Activated CD4-positive, alpha-beta T cell treated with anti-CD3 and anti-CD28 coated beads, Interleukin-2, Interleukin-4, amounts not matched to agents 100 ng/mL and 50 ng/mL, durations not matched to agents 16 hours and 8 hours (primary cell): ENCODE results near the gene KRTAP10-8.
"Not testable (repeated sequence)": the region's sequence is repeated elsewhere in the genome, so short reads cannot be mapped to it uniquely, and the experiment has no call there.

Experiments used
- DNase-seq: peaks from one replicate; pipeline ENCODE4 v3.0.0-alpha.2; 2020; ENCODE audit warnings: low spot score

KRTAP10-8 gene

DNA sequence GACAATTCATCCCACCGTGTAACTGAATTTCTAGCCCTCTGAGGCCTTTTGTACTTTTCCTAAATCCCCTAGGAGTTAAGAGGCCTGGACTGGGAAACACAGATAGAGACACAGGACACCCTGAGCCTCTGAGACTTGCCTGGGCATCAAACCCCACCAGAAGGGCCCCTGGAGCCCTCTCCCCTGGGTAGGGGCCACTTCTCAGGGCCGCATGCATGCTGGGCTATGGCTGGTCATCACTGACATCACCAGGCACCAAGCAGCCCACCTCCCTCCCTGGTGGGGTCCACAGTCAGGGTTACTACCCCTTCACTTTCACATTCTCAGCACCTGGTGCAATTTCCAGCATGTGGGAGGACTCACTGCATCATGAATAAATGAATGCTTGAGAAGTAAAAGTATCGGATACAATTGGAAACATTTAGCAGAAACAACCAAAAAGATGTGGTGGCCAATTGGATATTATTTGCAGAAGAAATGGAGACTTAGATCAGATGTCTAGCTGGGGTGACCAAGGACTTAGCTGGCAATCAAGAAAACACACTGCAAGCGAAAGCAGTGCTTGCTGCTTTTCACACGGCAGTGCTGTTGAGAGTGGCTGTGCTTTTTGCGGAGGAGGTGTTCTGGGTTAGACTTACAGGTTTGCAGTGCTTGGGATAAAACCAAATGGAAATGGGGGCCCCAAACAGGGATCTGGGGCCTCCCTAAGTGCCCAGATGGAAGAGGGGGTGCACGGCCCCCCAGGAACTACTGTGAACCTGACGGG is 12.4 kb upstream of the KRTAP10-8 start:
- no peak for DNase-seq

GRCh38 chr21:44600118-44600978 is 11.5 kb upstream of the KRTAP10-8 start, which contains the start of gene KRTAP10-7:
KRTAP10-7 (plus strand) TSS chr21:44600597; CDS start chr21:44600622, 25 bp downstream.
- not testable (repeated sequence) for DNase-seq

GRCh38 chr21:44601091-44601490 is 10.8 kb upstream of the KRTAP10-8 start:
- DNase-seq = not testable (repeated sequence)

DNA sequence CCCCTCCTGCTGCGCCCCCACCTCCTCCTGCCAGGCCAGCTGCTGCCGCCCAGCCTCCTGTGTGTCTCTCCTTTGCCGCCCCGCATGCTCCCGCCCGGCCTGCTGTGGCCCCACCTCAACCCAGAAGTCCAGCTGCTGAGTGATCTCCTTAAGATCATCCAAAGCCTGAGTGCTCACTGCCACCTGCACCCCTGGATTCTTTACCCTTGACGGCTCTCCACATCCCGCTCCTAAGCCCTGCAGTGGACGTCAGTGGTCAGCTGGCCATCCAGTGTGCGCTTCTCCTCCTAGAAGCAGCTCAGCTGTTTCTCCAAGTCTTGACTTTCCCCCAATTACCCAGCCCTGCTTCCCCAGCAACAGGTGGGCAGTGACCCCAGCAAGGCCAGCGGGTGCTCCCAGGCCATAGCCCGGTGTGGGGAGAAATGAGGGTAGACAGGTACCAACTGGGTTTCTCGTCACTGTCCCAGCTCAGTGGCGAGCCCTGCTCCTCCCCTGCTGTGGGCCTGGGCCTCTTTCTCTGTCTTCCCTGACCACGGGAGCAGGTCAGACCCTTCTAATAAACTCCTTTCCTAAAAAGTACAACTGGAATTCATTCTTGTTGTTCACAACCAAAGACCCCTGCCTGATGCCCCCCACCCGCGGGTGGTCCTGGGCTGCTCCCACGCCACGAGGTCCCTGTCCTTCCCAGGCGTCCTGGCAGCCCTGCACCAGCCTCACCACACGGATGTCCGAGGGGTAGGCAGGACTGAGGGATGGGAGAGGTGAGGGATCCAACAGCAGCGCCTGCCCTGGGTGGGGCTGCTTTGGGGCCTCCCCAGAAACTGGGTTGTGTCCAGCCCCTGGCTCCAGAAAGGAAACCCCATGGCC is 10.1 kb upstream of the KRTAP10-8 start:
- no peak for DNase-seq

- DNase-seq = no peak
Observed at GRCh38 chr21:44602463-44602850, 9.4 kb upstream of the KRTAP10-8 start.

DNA sequence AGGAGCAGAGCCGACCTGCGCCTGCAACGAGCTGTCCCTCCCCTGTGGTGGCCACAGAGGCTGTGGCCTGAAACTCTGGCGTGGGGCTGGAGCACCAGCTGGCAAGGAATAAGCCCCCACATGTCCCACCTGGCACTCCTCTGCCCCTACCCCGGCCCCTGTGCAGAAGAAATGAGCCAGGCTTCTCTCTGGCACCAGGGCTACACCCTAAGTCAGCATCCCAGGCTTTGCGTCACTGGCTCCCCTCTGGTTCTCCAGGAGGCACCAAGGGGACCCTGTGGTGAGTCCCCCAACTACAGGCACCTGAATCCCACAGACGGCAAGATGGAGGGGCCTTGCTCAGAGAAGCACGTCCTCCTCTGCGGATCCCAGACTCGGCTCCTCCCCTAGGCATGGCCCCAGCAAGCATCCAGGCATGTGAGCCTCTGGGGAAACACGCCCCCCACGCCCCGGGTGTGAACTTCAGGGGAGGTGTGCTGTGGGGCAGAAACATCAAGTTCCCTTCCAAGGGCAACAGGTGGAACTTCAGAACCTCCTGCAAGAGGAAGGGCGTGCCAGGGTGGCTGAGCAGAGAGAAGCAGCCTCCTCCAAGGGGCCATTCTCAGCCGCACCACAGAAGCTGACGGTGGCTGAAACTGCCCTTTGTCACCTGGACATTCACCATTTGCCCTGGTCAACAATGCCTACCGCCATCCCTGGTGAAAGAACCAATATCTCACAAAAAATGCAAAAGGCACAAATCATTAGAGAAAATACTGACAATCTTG is 8.6 kb upstream of the KRTAP10-8 start:
- DNase-seq = no peak

DNA sequence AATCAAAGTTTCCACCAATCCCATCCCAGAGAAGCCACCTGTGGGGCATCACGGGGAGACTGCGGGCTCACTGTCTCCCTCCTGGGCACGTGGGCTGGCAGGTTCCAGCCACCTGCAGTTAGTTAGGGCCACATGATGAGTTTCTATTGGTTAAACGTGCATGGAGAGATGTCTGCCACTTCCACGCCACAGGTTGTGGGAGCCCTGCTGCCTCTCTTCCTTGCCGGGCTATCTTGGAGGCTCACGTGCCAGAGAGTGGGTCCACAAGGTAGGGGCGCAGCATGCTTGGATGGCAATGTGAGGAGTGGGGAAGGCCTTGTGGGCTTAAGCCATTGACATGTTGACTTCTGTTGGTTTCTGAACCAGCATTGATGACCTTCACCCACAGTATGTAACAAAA is 8.0 kb upstream of the KRTAP10-8 start:
- no peak for DNase-seq

DNA sequence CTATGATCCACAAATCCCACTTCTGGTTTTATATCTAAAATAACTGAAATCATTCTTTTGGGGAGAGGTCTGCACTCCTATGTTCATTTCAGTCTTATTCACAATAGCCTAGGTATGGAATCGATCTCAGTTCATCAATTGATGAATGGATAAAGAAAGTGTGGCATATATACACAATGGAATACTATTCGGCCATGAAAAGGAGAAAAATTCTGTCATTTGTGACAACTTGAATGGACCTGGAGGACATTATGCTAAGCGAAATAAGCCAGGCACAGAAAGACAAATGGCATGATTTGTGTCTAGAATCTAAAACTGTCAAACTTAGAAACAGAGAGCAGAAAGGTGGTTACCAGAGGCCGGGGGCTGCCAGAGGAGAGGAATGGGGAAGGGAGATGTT is 5.4 kb upstream of the KRTAP10-8 start:
- no peak for DNase-seq

DNA sequence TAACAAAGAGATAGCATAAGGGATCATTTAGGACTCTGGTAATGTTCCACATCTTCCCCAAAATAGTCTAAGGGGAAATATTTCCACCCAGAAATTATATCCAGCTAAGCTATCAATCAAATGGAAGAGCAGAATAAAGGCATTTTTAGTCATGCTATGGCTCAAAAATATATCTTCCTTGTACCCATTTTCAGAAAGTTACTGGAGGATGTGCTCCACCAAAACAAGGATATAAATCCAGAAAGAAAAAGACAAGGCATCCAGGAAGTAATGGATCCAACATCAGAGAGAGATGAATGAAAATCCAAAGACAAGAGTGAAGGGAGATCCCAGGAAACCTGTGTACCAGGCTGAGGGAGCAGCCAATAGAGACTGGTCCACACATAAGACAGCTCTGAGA is 2.7 kb upstream of the KRTAP10-8 start:
- no peak for DNase-seq

DNA sequence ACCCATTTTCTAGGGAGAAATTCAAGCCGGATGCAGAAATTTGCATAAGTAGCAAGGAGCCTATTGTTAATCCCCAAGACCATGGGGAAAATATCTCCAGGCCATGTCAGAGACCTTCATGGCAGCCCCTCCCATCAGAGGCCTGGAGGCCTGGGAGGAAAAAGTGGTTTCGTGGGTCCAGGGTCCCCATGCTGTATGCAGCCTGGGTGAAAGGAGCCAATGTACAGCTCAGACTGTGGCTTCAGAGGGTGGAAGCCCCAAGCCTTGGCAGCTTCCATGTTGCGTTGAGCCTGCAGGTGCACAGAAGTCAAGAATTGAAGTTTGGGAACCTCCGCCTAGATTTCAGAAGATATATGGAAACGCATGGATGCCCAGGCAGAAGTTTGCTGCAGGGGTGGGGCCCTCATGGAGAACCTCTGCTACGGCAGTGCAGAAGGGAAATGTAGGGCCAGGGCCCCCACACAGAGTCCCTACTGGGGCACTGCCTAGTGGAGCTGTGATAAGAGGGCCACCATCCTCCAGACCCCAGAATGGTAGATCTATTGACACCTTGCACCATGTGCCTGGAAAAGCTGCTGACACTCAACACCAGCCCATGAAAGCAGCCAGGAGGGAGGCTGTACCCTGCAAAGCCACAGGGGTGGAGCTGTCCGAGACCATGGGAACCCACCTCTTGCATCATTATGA is 1.6 kb upstream of the KRTAP10-8 start:
- DNase-seq = not testable (repeated sequence)

- no peak for DNase-seq
Observed at GRCh38 chr21:44611551-44611950, 328 bp upstream of the KRTAP10-8 start.

GRCh38 chr21:44612669-44613229 is 870 bp downstream of the KRTAP10-8 start:
- DNase-seq = no peak

GRCh38 chr21:44613386-44614155 is 1.7 kb downstream of the KRTAP10-8 start:
- DNase-seq = no peak

DNA sequence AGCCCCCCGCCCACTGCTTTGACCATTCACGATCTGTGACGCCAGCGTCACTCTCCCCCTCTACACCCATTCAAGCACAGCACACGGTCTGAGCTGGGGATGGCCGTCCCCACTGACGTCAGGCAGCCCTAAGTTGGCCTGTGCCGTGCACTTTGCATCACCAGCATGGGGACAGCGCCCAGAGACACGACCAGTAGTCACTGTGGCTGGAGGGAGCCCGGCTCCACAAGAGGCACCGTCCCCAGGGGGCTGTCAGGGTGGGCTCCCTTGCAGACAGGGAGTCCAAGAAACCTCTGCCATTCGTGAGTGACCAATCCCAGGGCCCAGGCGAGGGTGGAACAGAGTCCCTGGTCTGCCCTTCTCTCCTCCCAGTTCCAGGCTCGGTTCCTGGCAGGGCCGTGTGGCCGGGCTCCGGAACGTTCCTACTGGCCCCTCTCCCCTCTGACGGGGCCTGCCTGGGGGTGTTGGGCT is 2.3 kb downstream of the KRTAP10-8 start:
- no peak for DNase-seq

GRCh38 chr21:44614961-44615391 is 3.1 kb downstream of the KRTAP10-8 start:
- no peak for DNase-seq

DNA sequence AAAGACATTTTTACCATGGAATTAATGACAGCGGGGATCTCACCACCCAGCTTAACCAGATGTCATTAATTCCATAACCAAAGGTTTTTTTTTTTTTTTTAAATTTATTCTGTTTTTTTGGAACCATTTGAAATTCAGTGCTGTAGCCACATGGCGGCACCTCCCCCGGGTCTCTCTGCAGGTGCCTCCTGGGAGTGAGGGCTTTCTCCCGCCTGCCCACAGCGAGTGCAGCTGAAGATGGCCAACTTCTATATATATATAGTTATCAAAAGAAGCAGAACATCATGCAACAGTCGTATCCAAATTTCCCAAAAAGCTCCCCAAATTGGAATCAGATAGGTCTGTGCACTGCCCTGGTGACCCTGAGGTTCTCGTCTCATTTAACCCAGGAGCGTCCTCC is 3.6 kb downstream of the KRTAP10-8 start:
- DNase-seq = no peak

GRCh38 chr21:44615911-44616590 is 4.2 kb downstream of the KRTAP10-8 start:
- no peak for DNase-seq

DNA sequence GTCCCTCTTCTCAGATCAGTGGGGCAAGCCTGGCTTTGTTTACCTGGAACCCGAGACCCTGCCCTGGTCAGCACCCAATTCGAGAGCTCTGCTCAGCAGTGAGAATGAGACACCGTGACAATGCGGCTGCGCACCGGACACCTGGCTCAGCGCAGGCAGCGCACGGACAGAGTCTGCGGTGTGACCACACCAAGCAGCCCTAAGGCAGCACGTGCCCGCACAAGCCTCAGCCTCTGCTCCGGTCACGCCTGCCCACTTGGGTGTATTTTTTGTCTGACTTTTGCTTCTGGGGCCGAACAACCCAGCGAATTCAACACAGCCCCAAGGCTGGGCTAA is 4.7 kb downstream of the KRTAP10-8 start:
- no peak for DNase-seq

- DNase-seq = no peak
Observed at GRCh38 chr21:44617071-44617501, 5.2 kb downstream of the KRTAP10-8 start.
